Smooth muscle cell (in vitro differentiated cells): ENCODE data around the gene KRTAP27-1. TPM values are rescaled to one million over a fixed set of nuclear protein-coding genes. Genes with fewer than 3 reads are reported as not detected.

Experiments used
- DNase-seq: peaks from one replicate; lab custom pipeline; 2025; ENCODE audit not compliant: unreplicated experiment; lab: John Stamatoyannopoulos, UW
- H2AFZ ChIP-seq: fragments of 200-600 bp; sonication (generic); 2 replicates; pipeline ENCODE4 v1.6.0; 2016; ENCODE audit warnings: antibody characterized with exemption, low read depth, mild to moderate bottlenecking
- H3F3A ChIP-seq: fragments of 200-600 bp; sonication (generic); 2 replicates; pipeline ENCODE4 v1.6.0; 2017; ENCODE audit warnings: antibody characterized with exemption, low read depth
- H3K27ac ChIP-seq: fragments of 200-600 bp; sonication (generic); 2 replicates; pipeline ENCODE4 v1.5.1; 2016; ENCODE audit warnings: low read depth, mild to moderate bottlenecking
- H3K27me3 ChIP-seq: fragments of 200-600 bp; sonication (generic); 2 replicates; pipeline ENCODE4 v1.6.1; 2016; ENCODE audit warnings: low read depth, mild to moderate bottlenecking
- H3K36me3 ChIP-seq: fragments of 200-600 bp; sonication (generic); 2 replicates; pipeline ENCODE4 v1.5.1; 2016; ENCODE audit warnings: low read depth
- H3K4me1 ChIP-seq: fragments of 200-600 bp; sonication (generic); 2 replicates; pipeline ENCODE4 v1.5.1; 2016; ENCODE audit warnings: low read depth
- H3K4me2 ChIP-seq: fragments of 200-600 bp; sonication (generic); 2 replicates; pipeline ENCODE4 v1.6.0; 2016; ENCODE audit warnings: mild to moderate bottlenecking
- H3K4me3 ChIP-seq: fragments of 200-600 bp; sonication (generic); 2 replicates; pipeline ENCODE4 v1.5.1; 2016; ENCODE audit warnings: mild to moderate bottlenecking
- H3K79me2 ChIP-seq: fragments of 200-600 bp; sonication (generic); 2 replicates; pipeline ENCODE4 v1.6.0; 2016; ENCODE audit warnings: low read depth, mild to moderate bottlenecking
- H3K9ac ChIP-seq: fragments of 200-600 bp; sonication (generic); 2 replicates; pipeline ENCODE4 v1.6.0; 2016; ENCODE audit warnings: low read depth
- H3K9me3 ChIP-seq: fragments of 200-600 bp; sonication (generic); replicated peaks from 2 replicates; pipeline ENCODE4 v1.5.1; 2016; ENCODE audit warnings: low read depth
- H4K20me1 ChIP-seq: fragments of 200-600 bp; sonication (generic); 2 replicates; pipeline ENCODE4 v1.6.0; 2016; ENCODE audit warnings: low read depth
- CTCF ChIP-seq: fragments of 200-600 bp; sonication (generic); IDR thresholded peaks from 2 replicates; pipeline ENCODE4 v1.5.1; 2017; ENCODE audit warnings: borderline replicate concordance, mild to moderate bottlenecking, antibody characterized with exemption; ENCODE audit not compliant: insufficient read depth, poor library complexity, severe bottlenecking
- WGBS: methylation state at CpG from one replicate; pipeline ENCODE4 v1.1.7; 2016; ENCODE audit warnings: low lambda C conversion rate; 5-methylcytosine and 5-hydroxymethylcytosine counted together
- polyA plus RNA-seq: library from polyadenylated mRNA; unstranded; fragments of >200 nt; fragmentation: Nextera tagmentation; extraction: Ambion mirVana; gene quantifications from 2 replicates; pipeline ENCODE4 v1.2.1, GENCODE V29; 2016
- total RNA-seq: library from RNA; depleted of rRNA; stranded (reverse); fragments of >200 nt; gene quantifications from 2 replicates; pipeline ENCODE4 v1.2.3, GENCODE V29; 2014

The KRTAP27-1 gene
- total and polyA plus RNA-seq, 2 experiments from 2014 or later = not detected

GRCh38 chr21:30329203-30329875 is 8.2 kb downstream of the KRTAP27-1 start:
- no peaks in the 10 kb centered on the region for H3K79me2 ChIP-seq
- no peaks in the 10 kb centered on the region for H3K36me3 ChIP-seq
- no peak for DNase-seq
- H3F3A ChIP-seq = no peaks in the 10 kb centered on the region
- H3K27me3 ChIP-seq = no peaks in the 10 kb centered on the region
- no peaks in the 10 kb centered on the region for H3K9me3 ChIP-seq
- no peak overlapping the region for H3K27ac ChIP-seq
- no peak overlapping the region for H3K9ac ChIP-seq
- H2AFZ ChIP-seq = no peak overlapping the region
- H4K20me1 ChIP-seq = no peaks in the 10 kb centered on the region
- H3K4me2 ChIP-seq = no peak overlapping the region
- WGBS = 74% methylated on average over 4 of the region's 4 CpGs
- H3K4me1 ChIP-seq = no peaks in the 10 kb centered on the region
- H3K4me3 ChIP-seq = no peak overlapping the region
- TF ChIP-seq CTCF = no peak

- no peak overlapping the region for H3K4me2 ChIP-seq
- TF ChIP-seq CTCF = no peak
- no peak overlapping the region for H3K27ac ChIP-seq
- H3K4me1 ChIP-seq = no peaks in the 10 kb centered on the region
- no peak overlapping the region for H2AFZ ChIP-seq
- H3K27me3 ChIP-seq = no peaks in the 10 kb centered on the region
- no peaks in the 10 kb centered on the region for H3K9me3 ChIP-seq
- H4K20me1 ChIP-seq = no peaks in the 10 kb centered on the region
- H3K9ac ChIP-seq = no peak overlapping the region
- no peak for DNase-seq
- H3K79me2 ChIP-seq = no peaks in the 10 kb centered on the region
- H3K4me3 ChIP-seq = no peak overlapping the region
- no peaks in the 10 kb centered on the region for H3F3A ChIP-seq
- H3K36me3 ChIP-seq = no peaks in the 10 kb centered on the region
Measured at GRCh38 chr21:30326390-30326789, 11.1 kb downstream of the KRTAP27-1 start.

- H3K4me1 ChIP-seq = no peaks in the 10 kb centered on the region
- no peaks in the 10 kb centered on the region for H4K20me1 ChIP-seq
- H3K27ac ChIP-seq = no peak within 1 kb of the TSS
- no peak within 1 kb of the TSS for H3K9ac ChIP-seq
- H3K27me3 ChIP-seq = no peaks in the 10 kb centered on the region
- WGBS = 95% methylated on average over 2 of the region's 2 CpGs
- H3K9me3 ChIP-seq = no peaks in the 10 kb centered on the region
- H3K79me2 ChIP-seq = no peaks in the 10 kb centered on the region
- H3K36me3 ChIP-seq = no peaks in the 10 kb centered on the region
- no peak for TF ChIP-seq CTCF
- no peak within 1 kb of the TSS for H3K4me3 ChIP-seq
- no peak within 1 kb of the TSS for H2AFZ ChIP-seq
- DNase-seq = no peak
- H3F3A ChIP-seq = no peaks in the 10 kb centered on the region
- H3K4me2 ChIP-seq = no peak within 1 kb of the TSS
Measured at GRCh38 chr21:30320215-30320614, 17.3 kb downstream of the KRTAP27-1 start, which contains the start of gene KRTAP26-1. TSS of gene KRTAP26-1 (minus strand) at chr21:30320315. CDS start at chr21:30320035, 280 bp downstream.

- Histone ChIP-seq H3K4me3 (no peak overlapping the region), H3K79me2 (no peaks in the 10 kb centered on the region), H3K9ac (no peak overlapping the region), H3K9me3 (no peaks in the 10 kb centered on the region), H3K36me3 (no peaks in the 10 kb centered on the region), H4K20me1 (no peaks in the 10 kb centered on the region), H3F3A (no peaks in the 10 kb centered on the region), H3K27ac (no peak overlapping the region), H2AFZ (no peak overlapping the region), H3K4me1 (no peaks in the 10 kb centered on the region), H3K27me3 (no peaks in the 10 kb centered on the region), H3K4me2 (no peak overlapping the region)
- DNase-seq = no peak
- 88% methylated on average over 2 of the region's 2 CpGs for WGBS
- TF ChIP-seq CTCF = no peak
Measured at GRCh38 chr21:30315701-30316100, 21.8 kb downstream of the KRTAP27-1 start.
